Measurements from ENCODE around the gene INSYN2B. TPM values are rescaled to one million over a fixed set of nuclear protein-coding genes. Genes with fewer than 3 reads are reported as not detected.

Gene INSYN2B
- total RNA-seq, 1 donor from 2014 or later = 0.26 TPM

DNA sequence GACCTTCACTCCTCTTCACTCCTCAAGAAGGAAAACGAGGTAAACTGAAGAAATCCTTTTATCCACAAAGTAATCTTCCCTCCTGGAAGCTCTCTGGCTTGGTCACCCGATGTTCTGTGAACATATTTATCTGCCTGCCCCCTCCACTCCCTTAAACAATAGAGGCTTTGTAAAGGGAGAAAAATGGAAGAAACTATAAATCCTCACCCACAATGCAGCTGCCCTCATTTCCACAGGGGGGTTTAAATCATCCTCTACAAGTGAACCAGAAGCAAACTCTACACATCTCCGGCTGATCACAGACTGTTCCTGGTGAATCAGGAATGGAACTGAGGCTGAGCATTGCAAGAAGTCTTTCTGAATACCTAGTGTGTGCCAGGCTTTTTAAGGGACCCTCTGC lies 7.2 kb downstream of the INSYN2B start:
- Histone ChIP-seq H3K9me3 (ENCODE audit: low read depth) (no peaks in the 10 kb centered on the region), H3K4me3 (no peak overlapping the region), H3K4me2 (no peak overlapping the region), H3K9ac (no peak overlapping the region), H3K27me3 (no peaks in the 10 kb centered on the region), H3K4me1 (peaks cover 11% of the 10 kb centered on the region), H4K20me1 (ENCODE audit: low read depth) (no peaks in the 10 kb centered on the region), H3K36me3 (no peaks in the 10 kb centered on the region), H2AFZ (replicated peaks) (no peak overlapping the region), H3K79me2 (ENCODE audit: low read depth) (no peaks in the 10 kb centered on the region), H3K27ac (no peak overlapping the region), H3F3A (ENCODE audit: low read depth) (no peaks in the 10 kb centered on the region)
- Mint-ChIP-seq H3K9me3 (no peaks in the 10 kb centered on the region), H3K4me3 (no peak overlapping the region), H3K4me1 (peaks cover 39% of the 10 kb centered on the region), H3K27ac (no peak overlapping the region), H3K27me3 (ENCODE audit: insufficient read depth, low read depth) (peaks cover 6% of the 10 kb centered on the region), H3K36me3 (no peaks in the 10 kb centered on the region)
- TF ChIP-seq, protein P1, sequence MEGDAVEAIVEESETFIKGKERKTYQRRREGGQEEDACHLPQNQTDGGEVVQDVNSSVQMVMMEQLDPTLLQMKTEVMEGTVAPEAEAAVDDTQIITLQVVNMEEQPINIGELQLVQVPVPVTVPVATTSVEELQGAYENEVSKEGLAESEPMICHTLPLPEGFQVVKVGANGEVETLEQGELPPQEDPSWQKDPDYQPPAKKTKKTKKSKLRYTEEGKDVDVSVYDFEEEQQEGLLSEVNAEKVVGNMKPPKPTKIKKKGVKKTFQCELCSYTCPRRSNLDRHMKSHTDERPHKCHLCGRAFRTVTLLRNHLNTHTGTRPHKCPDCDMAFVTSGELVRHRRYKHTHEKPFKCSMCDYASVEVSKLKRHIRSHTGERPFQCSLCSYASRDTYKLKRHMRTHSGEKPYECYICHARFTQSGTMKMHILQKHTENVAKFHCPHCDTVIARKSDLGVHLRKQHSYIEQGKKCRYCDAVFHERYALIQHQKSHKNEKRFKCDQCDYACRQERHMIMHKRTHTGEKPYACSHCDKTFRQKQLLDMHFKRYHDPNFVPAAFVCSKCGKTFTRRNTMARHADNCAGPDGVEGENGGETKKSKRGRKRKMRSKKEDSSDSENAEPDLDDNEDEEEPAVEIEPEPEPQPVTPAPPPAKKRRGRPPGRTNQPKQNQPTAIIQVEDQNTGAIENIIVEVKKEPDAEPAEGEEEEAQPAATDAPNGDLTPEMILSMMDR (IDR thresholded peaks at IDR 0.05) = no peak
- no peak for TF ChIP-seq EZH2phosphoT487 (IDR thresholded peaks at IDR 0.05)
- no peak for TF ChIP-seq EZH2 (IDR thresholded peaks at IDR 0.05)
- DNase-seq (ENCODE audit: low spot score) = no peak

DNA sequence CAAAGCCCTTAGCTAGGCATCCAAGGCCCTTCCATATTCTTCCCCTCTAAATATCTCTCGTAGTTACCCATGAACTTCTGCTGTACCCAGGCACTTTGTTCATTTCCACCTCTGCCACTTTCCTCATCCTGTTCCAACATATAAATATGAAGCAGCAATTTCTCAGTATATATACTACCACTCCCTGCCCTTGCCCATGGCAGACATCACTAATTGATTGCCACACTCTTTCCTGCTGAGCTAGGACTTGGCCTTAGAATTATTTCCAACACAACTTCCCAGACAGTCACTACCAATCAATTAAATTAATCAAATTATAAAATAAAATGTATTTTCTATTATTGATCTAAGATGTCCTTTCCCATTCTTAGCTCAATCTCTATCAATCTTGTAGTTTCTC lies 8.5 kb downstream of the INSYN2B start:
- Histone ChIP-seq H3K4me2 (no peak overlapping the region), H3K4me3 (no peak overlapping the region), H3K4me1 (peaks cover 9% of the 10 kb centered on the region), H3F3A (ENCODE audit: low read depth) (no peaks in the 10 kb centered on the region), H3K27me3 (no peaks in the 10 kb centered on the region), H3K79me2 (ENCODE audit: low read depth) (no peaks in the 10 kb centered on the region), H3K9ac (no peak overlapping the region), H3K27ac (no peak overlapping the region), H3K9me3 (ENCODE audit: low read depth) (no peaks in the 10 kb centered on the region), H2AFZ (replicated peaks) (no peak overlapping the region), H4K20me1 (ENCODE audit: low read depth) (no peaks in the 10 kb centered on the region), H3K36me3 (no peaks in the 10 kb centered on the region)
- Mint-ChIP-seq H3K9me3 (no peaks in the 10 kb centered on the region), H3K4me3 (no peak overlapping the region), H3K27ac (no peak overlapping the region), H3K36me3 (no peaks in the 10 kb centered on the region), H3K27me3 (ENCODE audit: insufficient read depth, low read depth) (peaks cover 6% of the 10 kb centered on the region), H3K4me1 (peaks cover 35% of the 10 kb centered on the region)
- DNase-seq (ENCODE audit: low spot score) = no peak
- TF ChIP-seq EZH2phosphoT487 (IDR thresholded peaks at IDR 0.05) (no peak), EZH2 (IDR thresholded peaks at IDR 0.05) (no peak)
- TF ChIP-seq, protein P1 (IDR thresholded peaks at IDR 0.05) = no peak

DNA sequence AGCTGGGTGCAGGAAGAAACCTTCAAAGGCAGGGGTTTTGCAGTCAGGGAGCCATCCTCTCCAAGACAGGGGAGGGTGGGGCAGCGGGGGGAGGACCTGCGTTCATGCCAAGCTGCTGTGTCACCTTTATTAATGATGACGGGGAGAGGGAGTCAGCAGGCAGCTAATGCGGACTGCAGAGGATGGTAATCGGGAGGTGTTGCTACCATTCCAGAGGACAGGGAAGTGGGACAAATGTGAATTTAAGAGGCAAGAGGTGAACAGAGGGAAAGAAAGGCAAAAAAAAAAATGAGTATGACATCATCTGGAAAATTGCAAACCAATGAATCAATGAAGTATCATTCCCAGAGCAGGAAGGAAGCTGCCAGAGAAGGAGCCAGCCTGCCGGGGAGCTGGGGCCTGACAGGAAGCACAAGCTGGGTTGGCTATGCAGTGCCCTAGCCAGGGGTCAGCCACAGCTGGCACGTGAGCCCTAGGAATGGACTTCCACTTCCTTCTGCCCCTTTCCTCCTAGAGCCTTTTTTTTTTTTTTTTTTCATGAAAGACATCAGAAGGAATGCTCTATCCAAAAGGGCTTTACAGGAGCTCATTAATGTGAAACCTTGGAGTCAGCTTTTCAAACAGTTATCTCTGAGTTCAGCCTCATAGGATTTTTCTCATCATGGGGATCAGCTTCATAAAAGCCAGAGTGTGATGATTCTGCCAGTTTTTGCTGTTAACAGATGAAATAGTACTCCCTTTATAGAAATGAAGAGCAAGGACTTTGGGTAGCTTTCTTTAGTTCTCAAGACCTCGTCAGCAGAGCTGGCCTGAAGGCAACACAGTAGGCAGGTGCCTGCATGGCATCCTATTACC lies 9.2 kb downstream of the INSYN2B start:
- H3K4me1 Mint-ChIP-seq = peaks cover 29% of the 10 kb centered on the region
- no peak overlapping the region for H3K4me3 Mint-ChIP-seq
- H3K9me3 ChIP-seq (ENCODE audit: low read depth) = no peaks in the 10 kb centered on the region
- H3K36me3 ChIP-seq = no peaks in the 10 kb centered on the region
- H4K20me1 ChIP-seq (ENCODE audit: low read depth) = no peaks in the 10 kb centered on the region
- H3K79me2 ChIP-seq (ENCODE audit: low read depth) = no peaks in the 10 kb centered on the region
- H3K27ac Mint-ChIP-seq = no peak overlapping the region
- H2AFZ ChIP-seq (replicated peaks) = no peak overlapping the region
- no peaks in the 10 kb centered on the region for H3K27me3 ChIP-seq
- TF ChIP-seq, protein P1 (IDR thresholded peaks at IDR 0.05) = no peak
- no peak for TF ChIP-seq EZH2phosphoT487 (IDR thresholded peaks at IDR 0.05)
- no peak for TF ChIP-seq EZH2 (IDR thresholded peaks at IDR 0.05)
- no peaks in the 10 kb centered on the region for H3F3A ChIP-seq (ENCODE audit: low read depth)
- no peak overlapping the region for H3K27ac ChIP-seq
- no peak for DNase-seq (ENCODE audit: low spot score)
- no peak overlapping the region for H3K4me3 ChIP-seq
- H3K27me3 Mint-ChIP-seq (ENCODE audit: insufficient read depth, low read depth) = peaks cover 6% of the 10 kb centered on the region
- H3K9ac ChIP-seq = no peak overlapping the region
- no peaks in the 10 kb centered on the region for H3K9me3 Mint-ChIP-seq
- H3K4me2 ChIP-seq = no peak overlapping the region
- H3K36me3 Mint-ChIP-seq = no peaks in the 10 kb centered on the region
- peaks cover 4% of the 10 kb centered on the region for H3K4me1 ChIP-seq

All from neural progenitor cell (in vitro differentiated cells).